GM21526 (cell line): ENCODE data around the gene ITPRIP.

ENCODE experiments used
- ATAC-seq: cut with Tn5 transposase; IDR thresholded peaks from one replicate; pipeline ENCODE4 v1.9.1; 2021; ENCODE audit warnings: moderate library complexity; ENCODE audit not compliant: unreplicated experiment, low FRiP score

The ITPRIP gene, protein sequence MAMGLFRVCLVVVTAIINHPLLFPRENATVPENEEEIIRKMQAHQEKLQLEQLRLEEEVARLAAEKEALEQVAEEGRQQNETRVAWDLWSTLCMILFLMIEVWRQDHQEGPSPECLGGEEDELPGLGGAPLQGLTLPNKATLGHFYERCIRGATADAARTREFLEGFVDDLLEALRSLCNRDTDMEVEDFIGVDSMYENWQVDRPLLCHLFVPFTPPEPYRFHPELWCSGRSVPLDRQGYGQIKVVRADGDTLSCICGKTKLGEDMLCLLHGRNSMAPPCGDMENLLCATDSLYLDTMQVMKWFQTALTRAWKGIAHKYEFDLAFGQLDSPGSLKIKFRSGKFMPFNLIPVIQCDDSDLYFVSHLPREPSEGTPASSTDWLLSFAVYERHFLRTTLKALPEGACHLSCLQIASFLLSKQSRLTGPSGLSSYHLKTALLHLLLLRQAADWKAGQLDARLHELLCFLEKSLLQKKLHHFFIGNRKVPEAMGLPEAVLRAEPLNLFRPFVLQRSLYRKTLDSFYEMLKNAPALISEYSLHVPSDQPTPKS

DNA sequence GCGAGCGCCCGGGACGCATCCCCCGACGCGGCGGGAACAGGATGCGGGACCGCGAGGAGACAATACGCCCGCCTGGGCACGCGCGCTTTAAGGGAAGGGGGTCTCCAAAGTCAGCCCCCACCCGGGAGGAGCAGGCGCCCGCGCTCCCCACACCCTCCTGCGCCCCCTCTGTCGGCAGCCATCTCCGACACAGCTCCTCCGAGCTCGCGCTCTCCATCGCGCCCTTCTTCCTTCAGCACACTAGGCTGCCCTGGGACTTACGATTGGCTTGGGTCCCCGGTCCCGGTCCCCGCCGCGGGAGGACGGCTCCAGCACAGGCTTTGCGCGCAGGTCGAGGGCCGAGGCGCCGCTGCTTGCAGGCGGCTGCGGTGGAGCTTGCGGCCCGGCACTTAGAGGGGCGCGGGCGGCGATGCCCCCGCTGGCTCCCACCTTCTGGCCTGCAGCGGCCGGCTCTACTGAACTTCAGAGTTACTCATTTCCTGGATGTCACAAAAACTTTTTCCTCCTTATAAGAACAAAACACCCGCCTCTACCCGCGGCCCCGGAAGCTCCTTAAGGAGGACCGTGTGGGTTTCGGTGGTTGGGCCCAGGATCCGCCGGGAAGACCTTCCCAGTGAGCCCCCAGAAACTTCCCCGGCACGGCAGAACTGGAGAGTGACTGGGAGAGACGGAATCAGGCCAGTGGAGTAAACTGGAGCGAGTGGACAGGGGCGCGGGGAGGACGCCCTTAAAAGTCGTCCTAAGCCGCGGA, at the start of gene ITPRIP:
Gene ITPRIP, minus strand, starts transcription at position 481 of the 751 bp plus-strand sequence. CDS start 22,414 bp downstream, outside the sequence.
- peak; percentile 59 for ATAC-seq

GRCh38 chr10:104387130-104387888, 49.0 kb upstream of the ITPRIP start:
- ATAC-seq = no peak

DNA sequence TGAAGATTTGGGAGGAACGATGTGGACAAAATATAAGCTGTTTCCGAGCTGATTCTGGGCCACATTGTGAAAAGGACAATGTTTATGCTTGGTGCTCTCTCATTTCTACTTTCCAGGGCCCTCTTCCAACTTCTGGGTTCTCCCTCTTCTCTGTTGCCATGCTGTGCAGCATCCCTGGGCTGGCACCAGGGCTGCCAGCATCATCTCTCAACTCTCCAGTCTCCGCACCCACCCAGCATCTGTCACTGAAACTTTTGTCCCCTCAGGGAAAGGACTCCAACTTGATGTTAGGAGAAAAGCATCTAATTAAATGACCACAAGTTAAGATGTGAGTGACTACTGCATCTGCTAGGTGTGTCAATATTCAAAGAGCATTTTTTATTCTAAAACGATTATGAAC, 42.1 kb upstream of the ITPRIP start:
- ATAC-seq = no peak

DNA sequence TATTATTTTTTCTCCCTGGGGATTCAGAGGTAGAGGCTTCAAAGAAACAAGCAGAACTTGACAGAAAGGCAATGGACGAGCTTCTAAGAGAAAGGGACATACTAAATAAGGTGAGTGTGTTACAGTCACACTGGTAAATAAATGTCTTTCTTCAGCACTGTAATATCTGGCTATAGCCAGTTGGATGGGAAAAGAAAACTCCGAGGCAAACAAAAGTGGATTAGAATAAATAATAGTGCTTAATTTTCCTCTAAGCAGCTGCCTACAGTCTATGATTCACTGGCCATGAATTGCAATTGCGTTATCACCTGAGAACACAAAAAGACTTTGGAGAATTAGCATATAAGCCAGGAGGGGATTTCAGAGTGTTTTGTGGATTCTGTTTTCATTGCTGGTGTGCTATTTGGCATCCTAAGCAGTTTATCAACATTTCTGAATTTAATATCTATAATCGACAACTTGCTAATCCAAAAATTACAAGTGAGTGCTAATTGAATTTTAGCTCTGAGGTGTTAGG, 38.6 kb upstream of the ITPRIP start:
- no peak for ATAC-seq

DNA sequence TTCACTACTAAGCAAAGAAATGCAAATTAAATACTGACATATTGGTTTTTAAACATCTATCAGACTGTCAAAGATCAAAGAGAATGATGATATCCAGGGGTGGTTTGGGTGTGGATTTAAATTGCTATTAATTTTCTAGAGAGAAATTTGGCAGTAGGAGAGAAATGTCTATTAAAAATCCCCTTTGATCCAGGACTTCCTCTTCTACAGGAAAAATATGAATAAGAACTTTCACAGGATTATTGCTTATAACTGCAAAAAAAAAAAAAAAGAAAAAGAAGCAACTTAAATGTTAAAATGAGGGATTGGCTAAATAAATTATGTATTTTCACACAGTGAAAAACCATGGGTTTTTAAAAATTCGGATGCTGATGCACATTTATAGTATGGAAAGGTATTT, 36.3 kb upstream of the ITPRIP start:
- no peak for ATAC-seq

DNA sequence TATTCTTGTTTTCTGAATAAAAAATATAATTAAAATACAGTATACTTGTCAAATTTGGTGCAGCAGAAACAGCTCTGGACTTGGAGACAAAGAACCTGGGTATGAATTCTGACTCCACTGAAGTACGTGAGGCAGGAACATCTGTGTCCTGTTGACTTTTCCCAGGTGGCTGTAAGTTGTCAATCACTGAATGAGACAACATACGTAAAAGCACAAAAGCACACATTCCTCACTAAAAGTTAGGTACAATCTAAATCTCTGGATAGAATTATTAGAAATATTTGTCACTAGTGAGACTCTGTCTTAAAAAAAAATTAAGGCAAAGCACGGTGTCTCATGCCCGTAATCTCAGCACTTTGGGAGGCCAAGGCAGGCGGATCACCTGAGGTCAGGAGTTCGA, 33.5 kb upstream of the ITPRIP start:
- no peak for ATAC-seq

- no peak for ATAC-seq
Measured at GRCh38 chr10:104368381-104368780, 30.1 kb upstream of the ITPRIP start.

DNA sequence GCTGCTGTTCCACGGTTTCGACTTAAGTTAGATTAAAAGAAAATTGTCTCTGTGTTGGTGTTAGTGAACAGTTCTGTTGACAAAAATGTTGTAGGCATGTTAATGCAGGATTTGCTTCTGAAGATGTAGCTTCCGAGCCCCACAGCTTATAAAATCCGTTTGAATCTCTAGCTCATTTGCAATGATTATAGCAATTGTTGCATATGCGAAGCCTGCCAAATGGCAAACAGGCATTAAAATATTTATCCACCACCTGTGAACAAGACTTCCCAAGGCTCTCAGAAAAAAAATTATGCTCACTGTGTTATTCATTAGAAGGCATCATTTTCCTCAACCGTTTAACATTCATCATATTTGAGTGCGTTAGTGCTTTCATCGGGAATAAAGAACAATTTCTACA, 29.6 kb upstream of the ITPRIP start:
- no peak for ATAC-seq

- no peak for ATAC-seq
Measured at GRCh38 chr10:104359811-104360210, 21.5 kb upstream of the ITPRIP start.

GRCh38 chr10:104353325-104354048, 15.2 kb upstream of the ITPRIP start, which contains the start of gene CFAP58:
CFAP58 (plus strand) TSS chr10:104353833; CDS start chr10:104353898, 65 bp downstream.
- peak; percentile 56 for ATAC-seq

- ATAC-seq = no peak
Measured at GRCh38 chr10:104351919-104352318, 13.7 kb upstream of the ITPRIP start.

GRCh38 chr10:104351061-104351702, 12.9 kb upstream of the ITPRIP start:
- no peak for ATAC-seq

DNA sequence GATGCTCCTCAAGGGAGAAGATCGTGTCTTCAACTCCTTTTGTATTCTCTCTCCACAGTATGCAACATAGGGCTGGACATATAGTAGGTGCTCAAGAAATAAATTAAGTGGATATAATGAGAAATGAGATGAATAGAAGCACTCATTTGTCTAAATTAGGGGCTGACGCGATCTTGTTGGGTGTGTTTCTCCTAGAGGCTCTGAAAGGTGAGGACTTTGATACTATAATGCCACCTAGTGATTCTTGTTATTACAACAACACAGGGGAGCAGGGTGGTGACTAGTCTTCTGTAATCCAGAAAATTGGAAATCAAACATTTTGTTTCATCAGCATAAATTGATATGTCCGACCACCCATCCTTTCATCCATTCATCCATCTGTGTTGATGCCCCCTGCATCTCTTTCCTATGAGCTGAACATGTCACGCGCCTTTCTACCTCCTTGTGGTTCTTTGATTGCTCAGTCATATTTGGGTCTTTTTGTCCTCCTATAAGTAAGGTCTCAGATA, 11.9 kb upstream of the ITPRIP start:
- ATAC-seq = peak; percentile 58

DNA sequence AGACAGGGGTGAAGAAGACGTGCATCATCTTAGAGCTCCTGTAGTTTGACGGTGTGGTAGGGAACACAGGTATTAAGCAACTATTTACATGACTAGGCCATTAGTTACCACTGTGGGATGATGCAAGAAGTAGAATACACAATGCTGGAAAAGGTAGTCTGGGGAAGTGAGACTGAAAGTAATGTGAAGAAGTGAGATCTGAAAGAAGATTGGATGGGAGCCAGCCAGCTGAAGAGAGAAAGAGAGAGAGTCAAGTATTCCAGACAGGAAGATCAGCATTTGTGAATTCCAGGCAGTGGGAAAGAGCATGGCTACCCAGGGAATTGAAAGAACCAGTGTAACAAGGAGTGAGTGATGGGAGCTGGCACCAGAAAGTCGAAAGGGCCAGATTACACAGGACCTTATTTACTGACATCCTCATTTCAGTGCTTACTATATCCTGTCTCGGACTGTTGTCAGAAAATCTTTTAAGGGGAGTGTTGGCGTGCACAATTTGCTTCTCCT, 11.4 kb upstream of the ITPRIP start:
- ATAC-seq = peak; percentile 62

DNA sequence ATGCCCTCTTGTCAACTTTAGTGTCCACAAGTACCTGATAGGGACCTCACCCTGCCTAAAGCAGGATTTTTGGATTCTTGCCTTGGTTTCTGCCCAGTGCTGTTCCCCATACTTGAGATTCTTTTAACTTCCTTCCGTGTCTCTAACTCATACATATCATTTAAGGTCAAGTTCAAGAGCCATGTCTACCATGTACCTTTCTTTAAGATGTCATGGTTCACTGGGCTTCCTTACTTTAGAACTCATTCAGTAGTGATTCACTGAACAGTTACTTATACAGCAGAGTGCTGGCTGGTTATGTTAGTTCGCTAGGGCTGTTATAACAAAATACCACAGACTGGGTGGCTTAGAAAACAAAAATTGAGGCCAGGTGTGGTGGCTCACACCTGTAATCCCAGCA, 10.3 kb upstream of the ITPRIP start:
- ATAC-seq = no peak

DNA sequence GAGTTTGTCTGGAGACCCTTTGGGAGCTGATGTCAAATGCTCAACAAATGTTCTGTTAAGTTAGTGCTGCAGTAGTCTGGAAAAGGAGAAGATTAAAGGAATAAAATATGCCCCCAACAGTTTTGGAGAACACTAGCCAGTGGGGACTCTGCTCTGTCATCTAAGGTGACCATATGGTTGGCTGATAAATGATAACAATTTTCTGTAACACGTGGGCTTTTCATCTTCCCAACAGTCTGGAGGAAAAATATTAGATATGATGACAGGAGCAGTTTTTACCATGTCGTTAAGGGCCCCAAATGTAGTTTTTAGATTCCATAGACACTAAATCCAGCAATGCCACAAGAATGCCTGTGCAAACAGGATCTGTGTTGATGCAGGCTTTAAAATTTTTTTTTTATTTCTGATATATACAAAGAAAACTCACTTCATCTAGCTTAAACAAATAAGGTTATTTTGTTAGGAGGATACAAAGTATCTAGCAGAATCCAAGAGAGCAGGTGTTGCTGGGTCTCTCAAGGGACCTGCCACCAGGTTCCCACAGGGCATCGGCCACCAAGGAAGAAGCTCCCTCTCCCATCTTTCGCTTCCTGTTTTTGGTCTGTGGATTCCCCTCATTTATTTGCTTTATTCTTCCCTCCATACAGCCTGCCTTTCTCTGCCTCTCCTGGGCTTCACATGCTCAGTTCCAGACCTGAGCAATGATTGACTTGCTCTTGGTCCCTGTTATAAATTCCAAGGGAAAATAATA, 9.2 kb upstream of the ITPRIP start:
- no peak for ATAC-seq

DNA sequence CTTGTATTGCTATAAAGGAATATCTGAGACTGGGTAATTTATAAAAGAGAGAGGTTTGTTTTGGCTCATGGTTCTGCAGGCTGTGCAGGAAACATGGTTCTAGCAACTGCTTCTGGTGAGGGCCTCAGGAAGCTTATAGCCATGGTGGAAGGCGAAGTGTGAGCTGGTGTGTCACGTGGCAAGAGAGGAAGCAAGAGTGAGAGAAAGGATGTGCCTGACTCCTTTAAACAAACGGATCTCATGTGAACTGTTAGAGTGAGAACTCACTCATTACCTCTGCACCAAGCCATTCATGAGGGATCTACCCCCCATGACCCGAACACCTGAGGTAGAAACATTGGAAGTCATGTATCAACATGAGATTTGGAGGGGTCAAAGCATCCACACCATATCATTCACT, 7.7 kb upstream of the ITPRIP start:
- ATAC-seq = no peak

DNA sequence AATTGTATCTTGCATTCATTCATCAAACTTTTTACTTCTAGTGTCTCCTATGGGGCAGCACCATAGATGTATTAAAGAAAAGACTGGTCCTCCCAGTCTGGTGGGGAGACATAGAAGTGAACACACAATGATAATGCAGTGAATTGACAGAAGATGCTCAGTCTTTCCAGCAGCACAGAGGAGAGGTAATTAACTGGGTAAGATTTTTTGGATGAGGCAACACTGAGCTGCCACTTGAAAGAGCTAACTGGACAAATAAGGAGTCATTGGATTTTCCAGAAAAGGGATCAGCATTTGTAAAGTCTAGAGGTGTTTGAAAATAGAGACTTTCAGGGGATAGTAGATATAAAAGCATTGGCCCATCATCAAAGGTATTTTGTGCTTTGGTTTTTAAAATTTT, 7.2 kb upstream of the ITPRIP start:
- no peak for ATAC-seq
